ENCODE results near the gene GPX1.

GRCh38 chr3:49403891-49404290 lies 45.7 kb upstream of the GPX1 start:
- TF ChIP-seq CTCF (IDR thresholded peaks at IDR 0.05): no peak
- no peak for TF ChIP-seq POLR2A (IDR thresholded peaks at IDR 0.05)
- no peak for TF ChIP-seq EP300 (IDR thresholded peaks at IDR 0.05)
